Thymus (tissue), 11 donors: ENCODE measurements around the gene CES5A. TPM values are rescaled to one million over a fixed set of nuclear protein-coding genes. Genes with fewer than 3 reads are reported as not detected.

ENCODE experiments used
- DNase-seq, 9 donors: peaks; one replicate each; pipeline ENCODE4 v3.0.0-alpha.2; 2013; ENCODE audit warnings: low spot score in 9 of 9, low read depth in 6 of 9, missing footprints in 1 of 9
- H3K27ac ChIP-seq, 2 donors: one replicate each; pipeline ENCODE4 v1.5.1; 2013; ENCODE audit warnings: control low read depth in 1 of 2, low read depth in 1 of 2, low read length in 1 of 2, mild to moderate bottlenecking in 1 of 2, moderate library complexity in 1 of 2
- H3K27me3 ChIP-seq, 2 donors: one replicate each; pipeline ENCODE4 v1.5.1; 2013; ENCODE audit warnings: low read length in 1 of 2; ENCODE audit not compliant: control insufficient read depth in 2 of 2, insufficient read depth in 1 of 2
- H3K36me3 ChIP-seq, 2 donors: one replicate each; pipeline ENCODE4 v1.5.1; 2013; ENCODE audit warnings: low read length in 1 of 2, mild to moderate bottlenecking in 1 of 2, moderate library complexity in 1 of 2; ENCODE audit not compliant: control insufficient read depth in 2 of 2, insufficient read depth in 2 of 2
- H3K4me1 ChIP-seq, 2 donors: one replicate each; pipeline ENCODE4 v1.5.1; 2013; ENCODE audit warnings: low read length in 2 of 2; ENCODE audit not compliant: control insufficient read depth in 2 of 2, insufficient read depth in 2 of 2
- H3K4me3 ChIP-seq, 2 donors: one replicate each; pipeline ENCODE4 v1.5.1; 2013; ENCODE audit warnings: low read length in 2 of 2, control low read depth in 1 of 2, mild to moderate bottlenecking in 1 of 2
- H3K9me3 ChIP-seq, 2 donors: one replicate each; pipeline ENCODE4 v1.5.1; 2013; ENCODE audit warnings: low read length in 1 of 2, mild to moderate bottlenecking in 1 of 2; ENCODE audit not compliant: control insufficient read depth in 2 of 2, insufficient read depth in 1 of 2
- WGBS: extraction: QIAGEN DNeasy Blood & Tissue Kit; methylation state at CpG from one replicate; pipeline ENCODE4 v1.1.7; 2013; 5-methylcytosine and 5-hydroxymethylcytosine counted together
- polyA plus RNA-seq: library from polyadenylated mRNA; stranded (reverse); fragments of 200-250 nt; gene quantifications from one replicate; pipeline ENCODE4 v1.2.3, GENCODE V29; 2013
- total RNA-seq: library from RNA; stranded (reverse); fragments of 120-200 nt; gene quantifications from one replicate; pipeline ENCODE4 v1.2.4, GENCODE V29; 2013
- donor health status: healthy.

Gene CES5A
- total and polyA plus RNA-seq, 2 donors: 0.09 to 1.1 TPM

DNA sequence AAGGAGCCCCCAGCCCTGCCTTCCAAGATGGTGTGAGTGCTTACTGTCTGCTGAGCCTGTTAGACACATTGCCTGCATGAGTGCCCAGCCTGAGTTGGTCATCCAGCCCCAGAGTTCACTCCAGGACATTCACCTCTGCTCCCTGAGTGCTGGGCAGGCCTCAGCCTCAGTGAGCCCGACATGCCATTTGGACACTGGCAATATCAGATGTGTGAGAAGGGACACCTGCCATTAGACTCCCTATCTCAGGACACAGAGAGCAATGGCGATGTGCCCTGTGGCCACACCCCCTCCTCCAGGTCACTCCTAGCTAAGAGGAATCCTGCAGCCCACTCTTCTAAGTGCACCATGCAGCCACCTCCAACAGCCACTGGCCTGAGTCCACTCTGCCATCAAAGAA lies 34.7 kb upstream of the CES5A start:
- H3K27me3 ChIP-seq: peaks cover 0 to 2% of the 10 kb centered on the region in 2 donors
- 86% methylated on average over 2 of the region's 2 CpGs for WGBS
- no peak for DNase-seq
- no peaks in the 10 kb centered on the region for H3K36me3 ChIP-seq
- H3K4me3 ChIP-seq: no peak overlapping the region
- no peak overlapping the region for H3K27ac ChIP-seq
- H3K9me3 ChIP-seq: no peaks in the 10 kb centered on the region
- H3K4me1 ChIP-seq: no peaks in the 10 kb centered on the region

DNA sequence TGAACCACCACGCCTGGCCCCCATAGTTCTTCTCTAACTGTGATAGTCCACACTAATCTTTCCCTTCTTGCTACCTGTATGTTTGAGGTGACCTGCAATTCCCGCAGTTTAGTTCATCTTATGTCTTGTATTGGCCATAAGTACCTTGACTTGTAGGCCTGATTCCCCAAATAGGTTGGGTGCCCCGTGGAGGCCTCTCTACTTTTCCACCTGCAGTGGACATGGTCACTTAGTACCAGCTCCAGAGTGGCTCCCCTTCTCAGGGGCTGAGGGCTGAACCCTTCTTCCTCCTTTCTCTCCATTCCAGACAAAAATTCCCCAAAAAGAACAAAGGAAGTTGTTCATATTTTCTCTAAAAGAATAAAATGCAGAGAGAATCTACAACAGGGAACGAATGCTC lies 33.5 kb upstream of the CES5A start:
- Histone ChIP-seq H3K9me3 (no peaks in the 10 kb centered on the region), H3K27me3 (peaks cover 0 to 2% of the 10 kb centered on the region in 2 donors), H3K36me3 (no peaks in the 10 kb centered on the region), H3K4me1 (no peaks in the 10 kb centered on the region), H3K4me3 (no peak overlapping the region), H3K27ac (no peak overlapping the region)
- DNase-seq: no peak
- WGBS: 88% methylated on average over 4 of the region's 4 CpGs

DNA sequence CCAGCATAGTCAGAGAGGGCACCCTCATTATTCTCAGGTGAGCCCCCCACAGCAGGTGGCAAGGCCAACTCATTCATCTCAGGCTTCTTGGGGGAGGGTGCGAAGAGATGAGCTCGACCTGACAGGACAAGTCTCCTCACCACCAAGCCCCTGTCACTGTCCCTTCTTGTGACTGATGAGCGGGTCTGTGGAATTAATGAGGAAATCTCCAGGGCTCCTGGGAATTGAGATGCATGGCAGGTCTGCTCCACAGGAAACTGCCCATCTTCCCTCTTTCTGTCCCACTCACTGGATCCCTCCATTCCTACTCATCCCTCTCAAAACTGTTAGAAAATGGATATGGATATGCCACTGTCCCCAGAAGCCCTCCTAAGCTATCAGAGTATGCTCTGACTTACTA lies 32.5 kb upstream of the CES5A start:
- no peaks in the 10 kb centered on the region for H3K4me1 ChIP-seq
- H3K27ac ChIP-seq: no peak overlapping the region
- no peaks in the 10 kb centered on the region for H3K36me3 ChIP-seq
- H3K9me3 ChIP-seq: no peaks in the 10 kb centered on the region
- H3K4me3 ChIP-seq: no peak overlapping the region
- peaks cover 0 to 2% of the 10 kb centered on the region in 2 donors for H3K27me3 ChIP-seq
- no peak for DNase-seq
- WGBS: 82% methylated on average over 3 of the region's 3 CpGs

DNA sequence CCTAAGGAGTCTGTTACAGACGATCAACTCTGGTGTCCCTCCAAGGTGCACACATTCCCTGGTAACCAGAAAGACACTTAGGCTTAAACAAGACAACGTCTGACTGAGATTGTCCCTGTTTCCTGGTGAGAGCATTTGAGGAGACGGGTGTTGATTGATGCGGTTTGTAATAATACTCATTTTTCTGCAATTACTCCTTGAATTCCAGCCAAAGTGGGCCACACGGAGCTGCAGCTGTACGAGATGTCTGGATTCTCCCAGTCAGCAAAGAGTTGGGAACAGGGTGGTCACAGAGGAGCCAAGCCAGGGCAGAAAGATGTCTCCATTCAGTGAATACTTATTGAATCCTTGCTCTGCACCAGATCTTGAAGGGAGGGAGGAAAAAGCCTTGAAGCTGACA lies 30.9 kb upstream of the CES5A start:
- Histone ChIP-seq H3K27me3 (peaks cover 0 to 2% of the 10 kb centered on the region in 2 donors), H3K4me1 (no peaks in the 10 kb centered on the region), H3K4me3 (no peak overlapping the region), H3K27ac (no peak overlapping the region), H3K9me3 (no peaks in the 10 kb centered on the region), H3K36me3 (no peaks in the 10 kb centered on the region)
- no peak for DNase-seq
- WGBS: 83% methylated on average over 6 of the region's 6 CpGs

DNA sequence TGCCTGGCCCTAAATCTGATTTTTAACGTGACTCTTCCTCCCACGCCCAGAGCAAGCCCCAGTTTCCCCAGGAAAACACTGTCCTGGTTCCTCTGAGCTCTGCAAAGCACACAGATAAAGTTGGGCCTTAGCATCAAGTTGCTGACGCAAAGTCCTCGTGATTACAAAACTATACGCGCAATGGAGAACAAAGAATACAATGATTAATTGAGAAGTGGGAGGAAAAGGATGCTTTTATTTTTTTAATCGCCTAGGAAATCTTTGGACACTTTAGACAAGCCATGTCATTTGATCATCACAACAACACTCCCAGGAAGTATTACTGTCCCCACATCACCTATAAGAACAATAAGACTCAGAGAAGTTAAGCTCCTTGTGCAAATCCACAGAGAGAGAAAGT lies 30.5 kb upstream of the CES5A start:
- WGBS: 89% methylated on average over 7 of the region's 7 CpGs
- Histone ChIP-seq H3K36me3 (no peaks in the 10 kb centered on the region), H3K9me3 (no peaks in the 10 kb centered on the region), H3K27ac (no peak overlapping the region), H3K4me1 (no peaks in the 10 kb centered on the region), H3K27me3 (no peaks in the 10 kb centered on the region), H3K4me3 (no peak overlapping the region)
- DNase-seq: no peak

DNA sequence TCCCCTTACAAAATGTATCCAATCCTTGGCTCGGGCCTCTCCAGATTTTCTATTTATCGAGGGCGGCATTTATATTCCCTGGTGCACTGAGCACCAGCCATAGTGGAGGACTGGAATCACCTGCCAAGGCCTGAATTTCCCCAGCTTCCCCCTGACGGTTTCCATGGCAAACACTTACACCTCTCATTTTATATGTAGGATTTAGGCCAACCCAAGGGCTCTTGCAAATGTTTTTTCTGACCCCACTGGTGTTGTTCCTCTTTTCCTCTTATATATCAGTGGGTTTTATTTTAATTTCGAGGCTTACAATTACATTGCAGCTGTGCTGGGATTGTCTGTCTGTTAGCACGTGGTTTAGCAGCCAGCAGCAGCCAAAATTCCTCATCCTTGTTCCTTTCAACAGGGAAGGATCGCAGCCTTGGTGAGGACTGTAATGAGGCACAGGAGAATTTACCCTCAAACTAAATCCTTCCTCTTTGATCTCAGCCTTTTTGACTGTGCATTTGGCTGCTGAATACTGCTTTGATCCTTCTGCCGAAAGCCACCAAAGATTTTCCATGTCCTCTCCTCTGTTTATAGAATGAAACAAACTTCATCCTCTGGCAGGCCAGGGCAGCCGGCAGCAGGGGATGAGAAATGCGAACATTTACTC lies 26.5 kb upstream of the CES5A start:
- H3K4me1 ChIP-seq: no peaks in the 10 kb centered on the region
- no peak for DNase-seq
- no peak overlapping the region for H3K27ac ChIP-seq
- H3K4me3 ChIP-seq: no peak overlapping the region
- H3K27me3 ChIP-seq: no peaks in the 10 kb centered on the region
- no peaks in the 10 kb centered on the region for H3K36me3 ChIP-seq
- 81% methylated on average over 10 of the region's 10 CpGs for WGBS
- no peaks in the 10 kb centered on the region for H3K9me3 ChIP-seq

DNA sequence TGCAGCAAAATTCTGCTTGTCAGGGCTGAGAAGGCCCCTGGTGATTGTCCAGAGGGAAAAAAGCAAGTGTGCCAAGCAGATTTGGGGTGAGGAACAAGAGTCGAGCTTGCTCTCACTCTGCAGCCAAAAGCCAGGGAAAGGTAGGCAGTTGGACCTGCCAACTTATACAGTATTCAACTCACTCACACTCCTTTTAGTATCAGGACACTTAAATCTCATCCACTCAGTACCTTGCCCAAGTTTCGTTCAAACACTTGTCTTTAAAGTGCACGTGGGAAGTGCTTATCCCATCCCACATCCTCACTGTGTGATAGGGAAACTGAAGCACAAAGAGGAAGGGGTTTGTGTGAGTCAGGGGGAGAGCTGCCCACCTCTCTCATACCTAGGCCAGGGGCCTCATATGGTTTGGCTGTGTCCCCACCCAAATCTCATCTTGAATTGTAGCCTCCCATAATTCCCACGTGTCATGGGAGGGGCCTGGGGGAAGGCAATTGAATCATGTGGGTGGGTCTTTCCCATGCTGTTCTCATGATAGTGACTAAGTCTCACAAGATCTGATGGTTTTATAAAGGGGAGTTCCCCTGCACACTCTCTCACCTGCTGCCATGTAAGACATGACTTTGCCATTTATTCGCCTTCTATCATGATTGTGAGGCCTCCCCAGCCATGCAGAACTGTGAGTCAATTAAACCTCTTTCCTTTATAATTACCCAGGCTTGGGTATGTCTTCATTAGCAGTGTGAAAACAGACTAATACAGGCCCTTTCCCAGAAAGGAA lies 25.6 kb upstream of the CES5A start:
- no peak for DNase-seq
- H3K4me3 ChIP-seq: no peak overlapping the region
- 68% methylated on average over 5 of the region's 5 CpGs for WGBS
- H3K9me3 ChIP-seq: no peaks in the 10 kb centered on the region
- no peaks in the 10 kb centered on the region for H3K4me1 ChIP-seq
- H3K27me3 ChIP-seq: no peaks in the 10 kb centered on the region
- no peaks in the 10 kb centered on the region for H3K36me3 ChIP-seq
- H3K27ac ChIP-seq: no peak overlapping the region

DNA sequence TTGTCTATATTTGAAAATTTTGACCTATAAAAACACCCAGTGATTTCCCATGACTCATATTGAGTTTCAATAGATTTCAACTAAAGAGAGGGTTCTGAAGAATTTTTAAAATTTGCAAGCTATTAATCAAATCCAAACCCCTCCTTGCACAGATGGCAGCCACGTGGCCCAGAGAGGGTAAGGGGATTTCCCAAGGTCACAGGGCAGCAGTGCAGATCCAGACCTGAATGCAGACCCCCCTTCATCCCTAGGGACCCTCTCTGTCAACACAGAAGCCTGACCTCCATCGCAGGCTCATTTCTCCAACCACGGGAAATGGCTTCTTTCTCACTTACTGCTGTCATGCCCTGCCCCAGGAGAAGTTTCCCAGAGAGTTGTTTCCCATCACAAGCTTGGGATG lies 24.7 kb upstream of the CES5A start:
- WGBS: 71% methylated on average over 3 of the region's 3 CpGs
- no peaks in the 10 kb centered on the region for H3K4me1 ChIP-seq
- no peaks in the 10 kb centered on the region for H3K27me3 ChIP-seq
- no peak for DNase-seq
- no peak overlapping the region for H3K4me3 ChIP-seq
- no peak overlapping the region for H3K27ac ChIP-seq
- H3K9me3 ChIP-seq: no peaks in the 10 kb centered on the region
- H3K36me3 ChIP-seq: no peaks in the 10 kb centered on the region

DNA sequence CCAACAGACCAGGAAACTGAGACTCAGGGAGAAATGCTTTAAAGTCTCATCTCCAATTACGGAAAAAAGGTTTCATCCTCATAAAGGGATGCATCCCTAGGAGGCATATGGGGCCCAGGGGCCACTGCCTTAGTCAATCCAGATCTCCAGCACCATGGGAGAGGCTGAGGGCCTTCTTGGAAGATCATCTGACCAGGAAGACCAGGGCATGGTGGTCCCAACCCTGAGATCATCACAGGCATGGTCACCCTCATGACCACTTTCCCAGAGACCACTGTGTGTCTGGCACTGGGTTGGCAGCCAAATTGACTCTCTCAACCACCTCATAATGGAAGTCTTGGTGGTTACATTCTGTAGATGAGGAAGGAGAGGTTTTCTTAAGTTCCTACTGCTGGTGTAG lies 23.4 kb upstream of the CES5A start:
- no peak overlapping the region for H3K4me3 ChIP-seq
- no peak overlapping the region for H3K27ac ChIP-seq
- no peak for DNase-seq
- no peaks in the 10 kb centered on the region for H3K9me3 ChIP-seq
- H3K36me3 ChIP-seq: no peaks in the 10 kb centered on the region
- no peaks in the 10 kb centered on the region for H3K27me3 ChIP-seq
- no peaks in the 10 kb centered on the region for H3K4me1 ChIP-seq
- WGBS: 93% methylated on average over 1 of the region's 1 CpG
